ENCODE results near the gene ASB2. TPM values are rescaled to one million over a fixed set of nuclear protein-coding genes. Genes with fewer than 3 reads are reported as not detected.

The ASB2 gene
- total and polyA plus RNA-seq, 2 of the 13 experiments (the other 11 are each of a cell fraction or from before 2014, with no cell fraction given), result 0.82 to 4.1 TPM

DNA sequence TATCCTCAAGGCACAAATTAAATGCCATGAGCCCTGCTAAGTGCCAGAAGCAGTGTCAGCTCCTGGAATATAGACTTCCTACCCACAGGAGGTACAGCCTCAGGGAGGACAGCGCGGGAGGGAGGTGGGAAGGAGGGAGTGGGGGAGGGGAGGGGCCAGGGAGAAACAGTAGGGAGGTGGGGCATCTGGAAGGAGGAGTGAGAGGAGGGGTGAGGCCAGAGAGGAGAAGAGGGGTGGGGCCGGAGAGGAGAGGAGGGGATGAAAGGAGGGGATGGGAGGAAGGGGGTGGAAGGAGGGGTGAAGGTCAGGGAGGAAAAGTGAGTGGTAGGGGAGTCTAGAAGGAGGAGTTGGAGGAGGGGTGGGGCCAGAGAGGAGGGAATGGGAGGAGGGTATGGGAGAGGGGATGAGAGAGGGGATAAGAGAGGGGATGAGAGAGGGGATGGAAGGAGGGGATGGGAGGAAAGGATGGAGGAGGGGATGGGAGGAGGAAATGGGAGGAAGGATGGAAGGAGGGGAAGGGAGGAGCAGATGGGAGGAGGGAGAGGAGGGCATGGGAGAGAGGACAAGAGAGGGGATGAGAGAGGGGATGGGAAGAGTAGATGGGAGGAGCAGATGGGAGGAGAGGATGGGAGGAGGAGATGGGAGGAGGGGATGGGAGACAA, 11.6 kb upstream of the ASB2 start:
- no peak overlapping the region for H3K9ac ChIP-seq (ENCODE audit: insufficient read depth, low read depth, low read length)
- peaks cover 56% of the 10 kb centered on the region for H3K4me1 ChIP-seq (ENCODE audit: insufficient read depth, low read length)
- TF ChIP-seq MAFF (IDR thresholded peaks at IDR 0.05; ENCODE audit: low read depth, low read length), result no peak
- no peak for TF ChIP-seq JUNB (CRISPR knock-in tag; IDR thresholded peaks at IDR 0.05; ENCODE audit: borderline replicate concordance)
- TF ChIP-seq JUND (CRISPR knock-in tag; IDR thresholded peaks at IDR 0.05), result no peak
- no peak for TF ChIP-seq REL (CRISPR knock-in tag; conservative IDR thresholded peaks at IDR 0.05)
- TF ChIP-seq TEAD2 (CRISPR knock-in tag; IDR thresholded peaks at IDR 0.05), result no peak
- TF ChIP-seq ZNF841 (CRISPR knock-in tag; IDR thresholded peaks at IDR 0.05; ENCODE audit: borderline replicate concordance), result no peak
- TF ChIP-seq SP2 (CRISPR knock-in tag; IDR thresholded peaks at IDR 0.05), result no peak
- TF ChIP-seq KLF15 (CRISPR knock-in tag; IDR thresholded peaks at IDR 0.05; ENCODE audit: borderline replicate concordance), result no peak
- no peak for TF ChIP-seq ZNF720 (CRISPR knock-in tag; IDR thresholded peaks at IDR 0.05)
- no peak for TF ChIP-seq SP4 (CRISPR knock-in tag; IDR thresholded peaks at IDR 0.05)
- no peak for TF ChIP-seq SALL1 (CRISPR knock-in tag; IDR thresholded peaks at IDR 0.05)
- TF ChIP-seq, protein P1, sequence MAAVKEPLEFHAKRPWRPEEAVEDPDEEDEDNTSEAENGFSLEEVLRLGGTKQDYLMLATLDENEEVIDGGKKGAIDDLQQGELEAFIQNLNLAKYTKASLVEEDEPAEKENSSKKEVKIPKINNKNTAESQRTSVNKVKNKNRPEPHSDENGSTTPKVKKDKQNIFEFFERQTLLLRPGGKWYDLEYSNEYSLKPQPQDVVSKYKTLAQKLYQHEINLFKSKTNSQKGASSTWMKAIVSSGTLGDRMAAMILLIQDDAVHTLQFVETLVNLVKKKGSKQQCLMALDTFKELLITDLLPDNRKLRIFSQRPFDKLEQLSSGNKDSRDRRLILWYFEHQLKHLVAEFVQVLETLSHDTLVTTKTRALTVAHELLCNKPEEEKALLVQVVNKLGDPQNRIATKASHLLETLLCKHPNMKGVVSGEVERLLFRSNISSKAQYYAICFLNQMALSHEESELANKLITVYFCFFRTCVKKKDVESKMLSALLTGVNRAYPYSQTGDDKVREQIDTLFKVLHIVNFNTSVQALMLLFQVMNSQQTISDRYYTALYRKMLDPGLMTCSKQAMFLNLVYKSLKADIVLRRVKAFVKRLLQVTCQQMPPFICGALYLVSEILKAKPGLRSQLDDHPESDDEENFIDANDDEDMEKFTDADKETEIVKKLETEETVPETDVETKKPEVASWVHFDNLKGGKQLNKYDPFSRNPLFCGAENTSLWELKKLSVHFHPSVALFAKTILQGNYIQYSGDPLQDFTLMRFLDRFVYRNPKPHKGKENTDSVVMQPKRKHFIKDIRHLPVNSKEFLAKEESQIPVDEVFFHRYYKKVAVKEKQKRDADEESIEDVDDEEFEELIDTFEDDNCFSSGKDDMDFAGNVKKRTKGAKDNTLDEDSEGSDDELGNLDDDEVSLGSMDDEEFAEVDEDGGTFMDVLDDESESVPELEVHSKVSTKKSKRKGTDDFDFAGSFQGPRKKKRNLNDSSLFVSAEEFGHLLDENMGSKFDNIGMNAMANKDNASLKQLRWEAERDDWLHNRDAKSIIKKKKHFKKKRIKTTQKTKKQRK (IDR thresholded peaks at IDR 0.05; ENCODE audit: low read length), result no peak
- no peak for TF ChIP-seq U2AF2 (IDR thresholded peaks at IDR 0.05; ENCODE audit: low read depth, low read length)
- H3K36me3 ChIP-seq (replicated peaks in 1 of 2; ENCODE audit: control insufficient read depth in 1 of 2, insufficient read depth in 2 of 2, low read length in 2 of 2), result no peaks in the 10 kb centered on the region
- no peak overlapping the region; a peak in 1 of 6 replicates for H3K4me3 ChIP-seq (replicated peaks in 1 of 3; ENCODE audit: insufficient read depth in 1 of 3, low read depth in 2 of 3, low read length in 3 of 3)
- H3K79me2 ChIP-seq (ENCODE audit: insufficient read depth, low read length), result no peaks in the 10 kb centered on the region
- BruUV-seq (replicated peaks), result no TSS peak
- in situ Hi-C loops (cut with HindIII; ENCODE audit: extremely low pct_ligation_motif_present, low pct_unique_long_range_greater_than_20kb) (no loop called here), intact Hi-C loops (cut with micrococcal nuclease; ENCODE audit: unreplicated experiment) (no loop called here)
- no peak for DNase-seq (ENCODE audit: low spot score)
- H3K27ac ChIP-seq (ENCODE audit: extremely low read length, insufficient read depth, low read length), result no peak overlapping the region
- no peak for FAIRE-seq
- 53% methylated on average over 3 of the region's 3 CpGs for WGBS (ENCODE audit: low lambda C conversion rate)
- no peak for ATAC-seq
- no peaks in the 10 kb centered on the region for H4K20me1 ChIP-seq (ENCODE audit: insufficient read depth, low read length)
- ChIA-PET POLR2A (no interaction called here), CTCF (ENCODE audit: low intra/inter-chr PET ratio, low total read pairs) (no interaction called here)
- H3K27me3 ChIP-seq (ENCODE audit: control insufficient read depth in 1 of 2, insufficient read depth in 2 of 2, low read length in 2 of 2), result peaks cover 2 to 33% of the 10 kb centered on the region in 2 experiments; a peak in 4 of 5 replicates
- H3K4me2 ChIP-seq (ENCODE audit: low read depth, low read length), result peak overlapping the region; percentile 47; the same call in 1 of the 2 replicates
- no peaks in the 10 kb centered on the region for H3K9me3 ChIP-seq (ENCODE audit: low read length)
- no peak overlapping the region for H2AFZ ChIP-seq (ENCODE audit: low read length)
